Measurements from ENCODE around the gene MIOS. TPM values are rescaled to one million over a fixed set of nuclear protein-coding genes. Genes with fewer than 3 reads are reported as not detected.

MIOS gene
- total RNA-seq, 1 experiment from 2014 or later = 25.8 TPM

- TF ChIP-seq ELF1 (IDR thresholded peaks at IDR 0.05; ENCODE audit: borderline replicate concordance, low read depth) = no peak
These were observed 17.0 kb downstream of the MIOS start (continued) for GRCh38 chr7:7583731-7584130.

DNA sequence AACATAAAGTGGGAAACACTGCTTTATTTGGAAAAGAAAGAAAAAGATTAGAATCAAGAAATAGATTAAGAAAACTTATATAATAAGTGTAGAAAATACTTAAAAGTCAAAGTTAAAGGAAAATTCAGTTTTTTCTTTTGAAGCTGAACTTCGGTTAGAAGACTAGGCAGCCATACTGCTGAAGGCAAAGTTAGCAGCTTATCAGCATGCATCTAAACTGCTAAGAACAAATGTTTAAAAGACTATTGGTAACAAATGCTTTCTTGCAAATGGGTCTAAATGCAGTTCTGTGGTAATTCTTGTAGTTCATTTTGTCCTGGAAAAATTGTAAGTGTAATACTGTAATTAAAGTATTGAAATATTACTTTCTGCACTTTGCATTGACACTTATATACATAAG, 18.0 kb downstream of the MIOS start:
- no peak overlapping the region for H3K4me3 ChIP-seq (replicated peaks in 1 of 2; ENCODE audit: low read depth in 1 of 2, low read length in 2 of 2)
- no peak for ATAC-seq
- no peaks in the 10 kb centered on the region; a peak in 1 of 4 replicates for H3K36me3 ChIP-seq (ENCODE audit: control insufficient read depth in 1 of 2, insufficient read depth in 2 of 2, low read length in 2 of 2)
- H3K9me3 ChIP-seq (ENCODE audit: control insufficient read depth in 1 of 2, insufficient read depth in 1 of 2, low read depth in 1 of 2, low read length in 2 of 2) = no peaks in the 10 kb centered on the region
- intact Hi-C loops (cut with micrococcal nuclease) = no loop called here
- no peak overlapping the region for H3K4me2 ChIP-seq (ENCODE audit: low read length)
- TF ChIP-seq SRF (IDR thresholded peaks at IDR 0.05; ENCODE audit: low read depth) (no peak), EGR1 (IDR thresholded peaks at IDR 0.05; ENCODE audit: low read depth) (no peak), RAD21 (IDR thresholded peaks at IDR 0.05; ENCODE audit: low read depth) (no peak), MAX (IDR thresholded peaks at IDR 0.05) (no peak), REST (IDR thresholded peaks at IDR 0.05; ENCODE audit: low read depth) (no peak), CBX3 (IDR thresholded peaks at IDR 0.05; ENCODE audit: low read depth) (no peak), EZH2 (IDR thresholded peaks at IDR 0.05) (no peak), ZNF274 (IDR thresholded peaks at IDR 0.05; ENCODE audit: low read depth, low read length) (no peak)
- ChIA-PET RAD21 (ENCODE audit: low non-redundant PET in 1 of 2, low total read pairs in 2 of 2, uncharacterized antibody in 2 of 2, unreplicated experiment in 2 of 2) (no interaction called here), CTCF (interaction anchor here (1.8 kb wide), 1 partner anchor 10 kb away, joined by 5 read pairs; no protein-coding TSS in a partner anchor), POLR2A (no interaction called here)
- H3K27me3 ChIP-seq (ENCODE audit: insufficient read depth, low read length) = no peaks in the 10 kb centered on the region
- no peak for DNase-seq (ENCODE audit: low read depth, low spot score)
- peaks cover 3% of the 10 kb centered on the region; the same call in 1 of the 2 replicates for H3K79me2 ChIP-seq (ENCODE audit: insufficient read depth, low read length)
- no peaks in the 10 kb centered on the region for H3K4me1 ChIP-seq (ENCODE audit: control insufficient read depth in 1 of 2, insufficient read depth in 2 of 2, low read length in 2 of 2)
- H3K27ac ChIP-seq (ENCODE audit: low read depth, low read length) = no peak overlapping the region
- H3K9ac ChIP-seq (ENCODE audit: low read length) = no peak overlapping the region
- H4K20me1 ChIP-seq (ENCODE audit: insufficient read depth) = no peaks in the 10 kb centered on the region
- BruUV-seq (replicated peaks) = no TSS peak
- H3K9me2 ChIP-seq (ENCODE audit: insufficient read depth) = no peaks in the 10 kb centered on the region
- H2AFZ ChIP-seq (ENCODE audit: low read depth, low read length, poor library complexity, severe bottlenecking) = no peak overlapping the region
